ENCODE results near the gene DHX34.
"Not testable (repeated sequence)": the region's sequence is repeated elsewhere in the genome, so short reads cannot be mapped to it uniquely, and the experiment has no call there.

DNA sequence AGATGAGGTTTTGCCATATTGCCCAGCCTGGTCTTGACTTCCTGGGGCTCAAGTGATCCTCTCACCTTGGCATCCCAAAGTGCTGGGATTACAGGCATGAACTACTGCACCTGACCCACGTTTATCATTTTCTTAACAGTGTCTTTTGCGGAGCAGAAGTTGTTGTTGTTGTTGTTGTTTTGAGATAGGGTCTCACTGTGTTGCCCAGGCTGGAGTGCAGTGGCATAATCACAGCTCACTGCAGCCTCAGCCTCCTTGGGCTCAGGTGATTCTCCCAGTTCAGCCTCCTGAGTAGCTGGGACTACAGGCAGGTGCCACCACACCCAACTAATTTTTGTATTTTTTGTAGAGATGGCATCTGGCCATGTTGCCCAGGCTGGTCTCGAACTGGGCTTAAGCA is 38.5 kb downstream of the DHX34 start:
- not testable (repeated sequence) for TF ChIP-seq EZH2 (optimal IDR thresholded peaks at IDR 0.05; ENCODE audit: low read depth, low read length)
- TF ChIP-seq, protein P1, sequence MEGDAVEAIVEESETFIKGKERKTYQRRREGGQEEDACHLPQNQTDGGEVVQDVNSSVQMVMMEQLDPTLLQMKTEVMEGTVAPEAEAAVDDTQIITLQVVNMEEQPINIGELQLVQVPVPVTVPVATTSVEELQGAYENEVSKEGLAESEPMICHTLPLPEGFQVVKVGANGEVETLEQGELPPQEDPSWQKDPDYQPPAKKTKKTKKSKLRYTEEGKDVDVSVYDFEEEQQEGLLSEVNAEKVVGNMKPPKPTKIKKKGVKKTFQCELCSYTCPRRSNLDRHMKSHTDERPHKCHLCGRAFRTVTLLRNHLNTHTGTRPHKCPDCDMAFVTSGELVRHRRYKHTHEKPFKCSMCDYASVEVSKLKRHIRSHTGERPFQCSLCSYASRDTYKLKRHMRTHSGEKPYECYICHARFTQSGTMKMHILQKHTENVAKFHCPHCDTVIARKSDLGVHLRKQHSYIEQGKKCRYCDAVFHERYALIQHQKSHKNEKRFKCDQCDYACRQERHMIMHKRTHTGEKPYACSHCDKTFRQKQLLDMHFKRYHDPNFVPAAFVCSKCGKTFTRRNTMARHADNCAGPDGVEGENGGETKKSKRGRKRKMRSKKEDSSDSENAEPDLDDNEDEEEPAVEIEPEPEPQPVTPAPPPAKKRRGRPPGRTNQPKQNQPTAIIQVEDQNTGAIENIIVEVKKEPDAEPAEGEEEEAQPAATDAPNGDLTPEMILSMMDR (IDR thresholded peaks at IDR 0.05; ENCODE audit: low read length): not testable (repeated sequence)

All from MM.1S (cell line).